ENCODE data around the gene XXYLT1. TPM values are rescaled to one million over a fixed set of nuclear protein-coding genes. Genes with fewer than 3 reads are reported as not detected.

XXYLT1 gene
- total RNA-seq, 1 donor from 2014 or later, result 16.4 TPM

DNA sequence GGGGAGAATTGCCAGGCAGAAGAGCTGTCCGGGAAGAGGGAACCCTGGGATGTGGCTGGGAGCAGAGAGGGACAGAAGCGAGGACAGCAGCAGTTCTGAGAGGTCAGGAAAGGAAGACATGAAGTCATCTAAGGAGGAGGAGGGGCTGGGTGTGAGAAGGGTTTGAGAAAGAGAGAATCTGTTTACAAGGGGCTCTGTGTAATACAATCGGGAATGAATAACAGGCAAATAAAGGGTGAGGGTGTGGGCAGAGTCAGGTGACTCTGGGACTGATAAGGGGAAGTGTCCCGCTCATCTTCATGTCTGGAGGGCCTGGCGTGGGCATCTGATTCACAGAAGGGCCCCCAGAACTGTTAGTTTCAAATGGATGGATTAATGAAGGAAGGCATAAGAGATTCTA lies 191.3 kb downstream of the XXYLT1 start:
- H3K9ac ChIP-seq, result no peak overlapping the region
- no peaks in the 10 kb centered on the region for H3K79me2 ChIP-seq (ENCODE audit: low read depth)
- no peak overlapping the region for H3K4me2 ChIP-seq
- TF ChIP-seq EZH2phosphoT487 (IDR thresholded peaks at IDR 0.05), result no peak
- TF ChIP-seq, protein P1, sequence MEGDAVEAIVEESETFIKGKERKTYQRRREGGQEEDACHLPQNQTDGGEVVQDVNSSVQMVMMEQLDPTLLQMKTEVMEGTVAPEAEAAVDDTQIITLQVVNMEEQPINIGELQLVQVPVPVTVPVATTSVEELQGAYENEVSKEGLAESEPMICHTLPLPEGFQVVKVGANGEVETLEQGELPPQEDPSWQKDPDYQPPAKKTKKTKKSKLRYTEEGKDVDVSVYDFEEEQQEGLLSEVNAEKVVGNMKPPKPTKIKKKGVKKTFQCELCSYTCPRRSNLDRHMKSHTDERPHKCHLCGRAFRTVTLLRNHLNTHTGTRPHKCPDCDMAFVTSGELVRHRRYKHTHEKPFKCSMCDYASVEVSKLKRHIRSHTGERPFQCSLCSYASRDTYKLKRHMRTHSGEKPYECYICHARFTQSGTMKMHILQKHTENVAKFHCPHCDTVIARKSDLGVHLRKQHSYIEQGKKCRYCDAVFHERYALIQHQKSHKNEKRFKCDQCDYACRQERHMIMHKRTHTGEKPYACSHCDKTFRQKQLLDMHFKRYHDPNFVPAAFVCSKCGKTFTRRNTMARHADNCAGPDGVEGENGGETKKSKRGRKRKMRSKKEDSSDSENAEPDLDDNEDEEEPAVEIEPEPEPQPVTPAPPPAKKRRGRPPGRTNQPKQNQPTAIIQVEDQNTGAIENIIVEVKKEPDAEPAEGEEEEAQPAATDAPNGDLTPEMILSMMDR (IDR thresholded peaks at IDR 0.05), result no peak
- TF ChIP-seq EZH2 (IDR thresholded peaks at IDR 0.05), result no peak
- H3K36me3 Mint-ChIP-seq, result no peaks in the 10 kb centered on the region
- no peaks in the 10 kb centered on the region for H3K36me3 ChIP-seq
- no peak overlapping the region for H2AFZ ChIP-seq (replicated peaks)
- peaks cover 13% of the 10 kb centered on the region for H3K27me3 Mint-ChIP-seq (ENCODE audit: insufficient read depth, low read depth)
- no peak overlapping the region for H3K4me3 ChIP-seq
- peaks cover 55% of the 10 kb centered on the region for H3K4me1 Mint-ChIP-seq
- H3F3A ChIP-seq (ENCODE audit: low read depth), result no peaks in the 10 kb centered on the region
- H3K4me3 Mint-ChIP-seq, result peak overlapping the region; percentile 4
- H3K27ac Mint-ChIP-seq, result peak overlapping the region; percentile 81
- no peak overlapping the region for H3K27ac ChIP-seq
- no peaks in the 10 kb centered on the region for H3K9me3 Mint-ChIP-seq
- H3K4me1 ChIP-seq, result peaks cover 27% of the 10 kb centered on the region
- no peaks in the 10 kb centered on the region for H3K9me3 ChIP-seq (ENCODE audit: low read depth)
- DNase-seq (ENCODE audit: low spot score), result no peak
- peaks cover 20% of the 10 kb centered on the region for H4K20me1 ChIP-seq (ENCODE audit: low read depth)
- H3K27me3 ChIP-seq, result no peaks in the 10 kb centered on the region

DNA sequence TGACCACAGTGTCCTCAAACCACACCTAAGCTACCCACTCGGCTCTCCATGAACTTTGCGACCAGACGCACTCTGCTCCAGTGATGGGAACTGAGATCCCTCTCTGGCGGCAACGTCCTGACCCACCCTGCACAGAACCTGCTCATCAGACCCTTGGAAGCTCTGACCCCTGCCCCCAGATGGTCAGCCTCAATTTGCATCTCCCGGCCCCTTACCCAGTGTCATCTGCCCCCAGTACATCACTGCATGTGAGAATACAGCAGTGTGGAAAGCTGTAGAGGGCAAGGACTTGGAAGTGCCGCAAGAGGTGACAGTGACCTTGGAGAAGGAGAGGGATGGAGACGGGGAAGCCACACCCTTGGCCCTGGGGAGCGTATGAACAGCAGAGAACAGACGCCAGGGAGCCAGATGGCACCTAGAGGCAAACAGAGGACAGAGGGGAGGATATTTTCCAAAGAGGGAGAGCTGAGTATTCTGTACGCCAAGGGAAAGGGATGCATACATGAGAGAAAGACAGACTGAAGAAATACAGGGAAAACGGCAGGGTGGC lies 192.0 kb downstream of the XXYLT1 start:
- TF ChIP-seq EZH2phosphoT487 (IDR thresholded peaks at IDR 0.05) (no peak), EZH2 (IDR thresholded peaks at IDR 0.05) (no peak)
- TF ChIP-seq, protein P1 (IDR thresholded peaks at IDR 0.05), result no peak
- H3F3A ChIP-seq (ENCODE audit: low read depth), result no peaks in the 10 kb centered on the region
- no peaks in the 10 kb centered on the region for H3K9me3 ChIP-seq (ENCODE audit: low read depth)
- no peak overlapping the region for H3K9ac ChIP-seq
- no peaks in the 10 kb centered on the region for H3K36me3 ChIP-seq
- H3K79me2 ChIP-seq (ENCODE audit: low read depth), result no peaks in the 10 kb centered on the region
- Mint-ChIP-seq H3K27ac (peak overlapping the region; percentile 93), H3K27me3 (ENCODE audit: insufficient read depth, low read depth) (peaks cover 6% of the 10 kb centered on the region), H3K4me3 (peak overlapping the region; percentile 28), H3K9me3 (no peaks in the 10 kb centered on the region), H3K4me1 (peaks cover 55% of the 10 kb centered on the region), H3K36me3 (no peaks in the 10 kb centered on the region)
- no peak for DNase-seq (ENCODE audit: low spot score)
- no peak overlapping the region for H3K4me3 ChIP-seq
- no peaks in the 10 kb centered on the region for H3K27me3 ChIP-seq
- peaks cover 27% of the 10 kb centered on the region for H3K4me1 ChIP-seq
- no peak overlapping the region for H3K4me2 ChIP-seq
- H3K27ac ChIP-seq, result no peak overlapping the region
- H4K20me1 ChIP-seq (ENCODE audit: low read depth), result peaks cover 20% of the 10 kb centered on the region
- no peak overlapping the region for H2AFZ ChIP-seq (replicated peaks)

DNA sequence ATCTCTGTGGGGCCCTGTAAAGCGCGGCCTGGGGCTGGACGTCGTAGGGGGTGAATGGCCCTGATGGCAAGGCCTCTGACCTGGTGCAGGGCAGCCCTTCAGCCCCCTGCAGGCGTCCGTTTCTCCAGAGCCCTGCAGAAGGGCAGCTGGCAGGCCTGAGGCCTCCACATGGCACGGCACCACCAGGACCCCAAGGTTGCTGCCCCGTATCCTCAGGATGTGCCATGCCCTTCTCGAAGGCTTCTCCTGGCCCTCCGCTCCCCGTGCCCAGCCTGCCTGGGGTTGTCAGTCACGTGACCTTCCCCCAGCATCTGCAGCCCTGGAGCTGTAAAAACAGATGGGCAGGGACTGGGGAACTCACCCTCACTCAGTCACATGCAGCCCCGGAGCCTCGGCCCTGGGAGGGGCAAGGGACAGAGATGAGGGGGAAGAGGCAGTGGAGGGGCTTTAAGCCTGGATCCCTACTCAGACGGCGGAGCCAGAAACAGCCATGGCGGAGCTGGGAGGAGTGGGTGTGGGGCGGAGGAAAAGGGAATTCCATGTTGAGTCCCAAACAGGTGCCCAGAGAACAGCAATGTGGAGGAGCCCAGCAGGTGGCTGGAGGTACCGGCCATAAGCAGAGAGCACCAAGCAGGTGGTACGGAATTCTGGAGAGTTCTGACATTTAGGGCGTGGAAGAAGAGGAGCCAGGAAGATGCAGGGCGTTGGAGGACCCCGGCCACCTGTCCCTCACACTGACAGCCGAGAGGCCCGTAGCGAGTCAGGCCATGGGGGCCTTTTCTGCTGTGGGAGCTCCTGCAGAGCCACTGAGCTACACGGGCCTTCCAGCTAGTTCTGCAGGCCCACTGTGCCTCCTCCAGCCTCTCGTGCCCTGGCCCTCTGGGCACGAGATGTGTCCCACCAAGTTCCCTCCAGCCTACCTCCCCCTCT lies 193.1 kb downstream of the XXYLT1 start:
- H2AFZ ChIP-seq (replicated peaks), result no peak overlapping the region
- peaks cover 20% of the 10 kb centered on the region for H4K20me1 ChIP-seq (ENCODE audit: low read depth)
- no peaks in the 10 kb centered on the region for H3K36me3 ChIP-seq
- Mint-ChIP-seq H3K9me3 (no peaks in the 10 kb centered on the region), H3K4me1 (peaks cover 48% of the 10 kb centered on the region), H3K27me3 (ENCODE audit: insufficient read depth, low read depth) (peaks cover 2% of the 10 kb centered on the region), H3K27ac (peak overlapping the region; percentile 74), H3K36me3 (no peaks in the 10 kb centered on the region), H3K4me3 (no peak overlapping the region)
- DNase-seq (ENCODE audit: low spot score), result no peak
- H3K9ac ChIP-seq, result no peak overlapping the region
- H3K27ac ChIP-seq, result no peak overlapping the region
- TF ChIP-seq EZH2 (IDR thresholded peaks at IDR 0.05), result no peak
- no peak for TF ChIP-seq EZH2phosphoT487 (IDR thresholded peaks at IDR 0.05)
- TF ChIP-seq, protein P1 (IDR thresholded peaks at IDR 0.05), result no peak
- H3K9me3 ChIP-seq (ENCODE audit: low read depth), result no peaks in the 10 kb centered on the region
- no peaks in the 10 kb centered on the region for H3F3A ChIP-seq (ENCODE audit: low read depth)
- no peak overlapping the region for H3K4me3 ChIP-seq
- peaks cover 21% of the 10 kb centered on the region for H3K4me1 ChIP-seq
- H3K4me2 ChIP-seq, result no peak overlapping the region
- no peaks in the 10 kb centered on the region for H3K79me2 ChIP-seq (ENCODE audit: low read depth)
- no peaks in the 10 kb centered on the region for H3K27me3 ChIP-seq
